GM10248 (cell line): ENCODE measurements around the gene SPATA18.

Experiments
- CTCF ChIA-PET: fragments of 300-600 bp; sonication (Branson Sonifier 250); formaldehyde crosslinking; extraction: SDS; loops from one replicate; lab custom pipeline; 2021; ENCODE audit warnings: antibody characterized with exemption; lab: Yijun Ruan, JAX
- POLR2A ChIA-PET: fragments of 350-650 bp; sonication (Branson Sonifier 250); formaldehyde crosslinking; extraction: SDS; loops from one replicate; lab custom pipeline; 2020; ENCODE audit warnings: antibody characterized with exemption; lab: Yijun Ruan, JAX
- DNase-seq: peaks from one replicate; pipeline ENCODE4 v3.0.0; 2012; ENCODE audit errors: extremely low spot score
- CTCF ChIP-seq: IDR thresholded peaks from 2 replicates; pipeline ENCODE4 v1.5.1; 2012; ENCODE audit warnings: mild to moderate bottlenecking, low read depth; ENCODE audit errors: extremely low read depth, missing control alignments, control extremely low read depth

SPATA18 gene

GRCh38 chr4:52045028-52045427 lies 6.1 kb upstream of the SPATA18 start:
- CTCF ChIA-PET, result interaction anchor here (1.3 to 1.7 kb wide), 2 partner anchors 12 kb away, joined by 4 to 5 read pairs; no protein-coding TSS in a partner anchor
- POLR2A ChIA-PET, result no interaction called here
- TF ChIP-seq CTCF, result no peak

GRCh38 chr4:52049266-52049665 lies 1.8 kb upstream of the SPATA18 start:
- TF ChIP-seq CTCF, result no peak
- ChIA-PET POLR2A (no interaction called here), CTCF (no interaction called here)
- no peak for DNase-seq

More at GRCh38 chr4:52045028-52045427, 6.1 kb upstream of the SPATA18 start:
- no peak for DNase-seq

- DNase-seq, result peak; percentile 54
Measured at GRCh38 chr4:52051615-52052474, 741 bp downstream of the SPATA18 start.

GRCh38 chr4:52052475-52052780 lies 1.3 kb downstream of the SPATA18 start:
- CTCF ChIA-PET, result interaction anchor here (0.8 to 1.2 kb wide), 2 partner anchors 18 to 19 kb away, joined by 3 read pairs; no protein-coding TSS in a partner anchor
- TF ChIP-seq CTCF, result no peak
- POLR2A ChIA-PET, result interaction anchor here (0.7 kb wide), 1 partner anchor 145 kb away, joined by 3 read pairs; no protein-coding TSS in a partner anchor
- peak; percentile 66 for DNase-seq

More at GRCh38 chr4:52051615-52052474, 741 bp downstream of the SPATA18 start:
- POLR2A ChIA-PET, result interaction anchor here (0.7 kb wide), 1 partner anchor 144 kb away, joined by 3 read pairs; no protein-coding TSS in a partner anchor
- CTCF ChIA-PET, result interaction anchor here (1.2 kb wide), 1 partner anchor 19 kb away, joined by 3 read pairs; no protein-coding TSS in a partner anchor
- TF ChIP-seq CTCF, result no peak

GRCh38 chr4:52054254-52054653 lies 3.1 kb downstream of the SPATA18 start:
- ChIA-PET CTCF (interaction anchor here (1.6 kb wide), 1 partner anchor 11 kb away, joined by 4 read pairs; no protein-coding TSS in a partner anchor), POLR2A (no interaction called here)
- no peak for DNase-seq
- TF ChIP-seq CTCF, result no peak

GRCh38 chr4:52057196-52057595 lies 6.1 kb downstream of the SPATA18 start:
- TF ChIP-seq CTCF, result no peak
- DNase-seq, result no peak
- ChIA-PET POLR2A (no interaction called here), CTCF (interaction anchor here (0.7 to 1.9 kb wide), 3 partner anchors 12 to 225 kb away, joined by 3 to 5 read pairs (median 4); no protein-coding TSS in a partner anchor)
